NCI-H187 treated with DMSO at 0.1 percent for 48 hours (cell line): Measurements from ENCODE around the gene NPAS2.

Source experiments
- DNase-seq: peaks from one replicate; lab custom pipeline; 2025; lab: John Stamatoyannopoulos, UW

The NPAS2 gene

GRCh38 chr2:100967716-100968115 lies 147.8 kb downstream of the NPAS2 start:
- DNase-seq = no peak

GRCh38 chr2:100968146-100969145 lies 148.5 kb downstream of the NPAS2 start:
- DNase-seq = no peak

GRCh38 chr2:100969998-100970397 lies 150.1 kb downstream of the NPAS2 start:
- DNase-seq = no peak

- no peak for DNase-seq
Observed at GRCh38 chr2:100971221-100971620, 151.3 kb downstream of the NPAS2 start.

GRCh38 chr2:100972452-100972851 lies 152.5 kb downstream of the NPAS2 start:
- no peak for DNase-seq

GRCh38 chr2:100974712-100975520 lies 155.0 kb downstream of the NPAS2 start:
- DNase-seq = no peak

GRCh38 chr2:100975521-100975785 lies 155.5 kb downstream of the NPAS2 start:
- DNase-seq = no peak

GRCh38 chr2:100976061-100976460 lies 156.1 kb downstream of the NPAS2 start:
- no peak for DNase-seq

- no peak for DNase-seq
Observed at GRCh38 chr2:100976645-100977391, 156.9 kb downstream of the NPAS2 start.

- no peak for DNase-seq
Observed at GRCh38 chr2:100977511-100977910, 157.6 kb downstream of the NPAS2 start.

- no peak for DNase-seq
Observed at GRCh38 chr2:100978582-100979191, 158.7 kb downstream of the NPAS2 start.

GRCh38 chr2:100980046-100980445 lies 160.1 kb downstream of the NPAS2 start:
- DNase-seq = no peak

GRCh38 chr2:100981011-100981410 lies 161.1 kb downstream of the NPAS2 start:
- DNase-seq = no peak

- no peak for DNase-seq
Observed at GRCh38 chr2:100982431-100982861, 162.5 kb downstream of the NPAS2 start.

- DNase-seq = no peak
Observed at GRCh38 chr2:100983201-100983600, 163.3 kb downstream of the NPAS2 start.

GRCh38 chr2:100983684-100984310 lies 163.9 kb downstream of the NPAS2 start:
- DNase-seq = no peak

GRCh38 chr2:100984892-100985307 lies 165.0 kb downstream of the NPAS2 start:
- no peak for DNase-seq

- DNase-seq = no peak
Observed at GRCh38 chr2:100986157-100986556, 166.2 kb downstream of the NPAS2 start.

GRCh38 chr2:100987536-100987935 lies 167.6 kb downstream of the NPAS2 start:
- DNase-seq = no peak

- no peak for DNase-seq
Observed at GRCh38 chr2:100987974-100988373, 168.0 kb downstream of the NPAS2 start.

GRCh38 chr2:100988630-100989417 lies 168.9 kb downstream of the NPAS2 start:
- DNase-seq = no peak
